GM12878 (cell line): ENCODE measurements around the gene ALS2. TPM values are rescaled to one million over a fixed set of nuclear protein-coding genes. Genes with fewer than 3 reads are reported as not detected.

Experiments
- ATAC-seq: fragments of 200-7000 bp; cut with Tn5 transposase; 3 replicates; pipeline ENCODE4 v1.9.1; 2020; ENCODE audit warnings: mild to moderate bottlenecking, moderate library complexity
- BruUV-seq: library from RNA; stranded (reverse); fragments of 400-500 nt; replicated peaks from 2 replicates; lab custom pipeline; 2021; lab: Mats Ljungman, UMichigan
- CTCF ChIA-PET: fragments of 300-600 bp; sonication (Branson Sonifier 250); formaldehyde crosslinking; extraction: SDS; loops from one replicate; lab custom pipeline; 2021; ENCODE audit warnings: inconsistent platforms; lab: Yijun Ruan, JAX
- POLR2A ChIA-PET: fragments of 350-600 bp; formaldehyde crosslinking; extraction: SDS; loops from one replicate; lab custom pipeline; 2021; ENCODE audit warnings: inconsistent platforms; lab: Charles Lee
- RAD21 ChIA-PET: fragments of 300-600 bp; sonication (Branson Sonifier 250); formaldehyde crosslinking; loops from one replicate; lab custom pipeline; 2023; ENCODE audit warnings: antibody characterized with exemption; ENCODE audit not compliant: unreplicated experiment; lab: Charles Lee
- SMC1A ChIA-PET: fragments of 300-600 bp; sonication (Branson Sonifier 250); formaldehyde crosslinking; loops from one replicate; lab custom pipeline; 2023; ENCODE audit not compliant: unreplicated experiment, uncharacterized antibody; lab: Charles Lee
- DNase-seq: peaks from one replicate; pipeline ENCODE4 v3.0.0-alpha.2; 2011; ENCODE audit warnings: low read depth, low spot score
- FAIRE-seq: peaks from 3 replicates; lab custom pipeline; 2011; peaks lifted over from hg19 to GRCh38; lab: Jason Lieb, UNC
- H2AFZ ChIP-seq: 2 replicates; pipeline ENCODE4 v1.6.0; 2011; ENCODE audit warnings: low read depth, low read length, control low read depth; ENCODE audit not compliant: control insufficient read depth
- H3K27ac ChIP-seq: 2 replicates; pipeline ENCODE4 v1.5.1; 2011; ENCODE audit warnings: control low read depth; ENCODE audit not compliant: control insufficient read depth, insufficient read depth
- H3K27me3 ChIP-seq, 2 experiments: replicated peaks in 1 of 2; 2 replicates each; pipeline versions ENCODE4 v1.6.0 to v1.6.1; 2011; ENCODE audit warnings: low read length in 1 of 2; ENCODE audit not compliant: control insufficient read depth in 2 of 2, insufficient read depth in 2 of 2
- H3K36me3 ChIP-seq, 2 experiments: 2 replicates each; pipeline ENCODE4 v1.5.1; 2011; ENCODE audit warnings: low read length in 1 of 2; ENCODE audit not compliant: control insufficient read depth in 2 of 2, insufficient read depth in 2 of 2
- H3K4me1 ChIP-seq: 2 replicates; pipeline ENCODE4 v1.6.1; 2011; ENCODE audit warnings: mild to moderate bottlenecking, low read length, moderate library complexity, mixed read lengths; ENCODE audit not compliant: control insufficient read depth, insufficient read depth
- H3K4me2 ChIP-seq: 2 replicates; pipeline ENCODE4 v1.6.0; 2011; ENCODE audit warnings: control low read depth; ENCODE audit not compliant: control insufficient read depth, insufficient read depth
- H3K4me3 ChIP-seq: fragments of 200-600 bp; sonication (generic); 2 replicates; pipeline ENCODE4 v1.5.1; 2016
- H3K79me2 ChIP-seq: 2 replicates; pipeline ENCODE4 v1.6.0; 2011; ENCODE audit warnings: low read length; ENCODE audit not compliant: control insufficient read depth, insufficient read depth
- H3K9ac ChIP-seq: 2 replicates; pipeline ENCODE4 v1.8.0; 2011; ENCODE audit warnings: low read length, control low read depth, mixed read lengths; ENCODE audit not compliant: control insufficient read depth, insufficient read depth
- H3K9me3 ChIP-seq: replicated peaks from 3 replicates; pipeline ENCODE4 v1.5.1; 2011; ENCODE audit warnings: mild to moderate bottlenecking, low read length; ENCODE audit not compliant: control insufficient read depth, insufficient read depth
- H4K20me1 ChIP-seq: 2 replicates; pipeline ENCODE4 v1.6.0; 2011; ENCODE audit not compliant: control insufficient read depth, insufficient read depth
- BCLAF1 ChIP-seq: fragments of 450-650 bp; IDR thresholded peaks from 2 replicates; pipeline ENCODE4 v1.6.1; 2017; ENCODE audit warnings: antibody characterized with exemption, mild to moderate bottlenecking, moderate library complexity
- CHD2 ChIP-seq: IDR thresholded peaks from 2 replicates; pipeline ENCODE4 v1.6.1; 2011; ENCODE audit warnings: low read depth, low read length, improper control_type of control experiment, borderline replicate concordance
- CREB1 ChIP-seq: IDR thresholded peaks from 2 replicates; pipeline ENCODE4 v1.6.1; 2012; ENCODE audit warnings: low read depth, mild to moderate bottlenecking, inconsistent platforms
- CUX1 ChIP-seq: IDR thresholded peaks from 2 replicates; pipeline ENCODE4 v1.6.1; 2012; ENCODE audit warnings: improper control_type of control experiment, low read depth, low read length; ENCODE audit not compliant: insufficient replicate concordance
- EED ChIP-seq: sonication (generic); IDR thresholded peaks from 2 replicates; pipeline ENCODE4 v1.6.1; 2016; ENCODE audit warnings: antibody characterized with exemption, low read depth
- FOXK2 ChIP-seq: fragments of 450-650 bp; IDR thresholded peaks from 2 replicates; pipeline ENCODE4 v1.6.1; 2017; ENCODE audit warnings: mild to moderate bottlenecking, moderate library complexity
- HDAC2 ChIP-seq: fragments of 200-600 bp; sonication (generic); IDR thresholded peaks from 2 replicates; pipeline ENCODE4 v1.6.1; 2017
- JUND ChIP-seq: IDR thresholded peaks from 2 replicates; pipeline ENCODE4 v1.6.1; 2012; ENCODE audit warnings: low read depth, mild to moderate bottlenecking, low read length, improper control_type of control experiment, moderate library complexity
- KDM1A ChIP-seq: fragments of 200-600 bp; sonication (generic); IDR thresholded peaks from 2 replicates; pipeline ENCODE4 v1.6.1; 2016; ENCODE audit warnings: borderline replicate concordance
- NFXL1 ChIP-seq: fragments of 450-650 bp; IDR thresholded peaks from 2 replicates; pipeline ENCODE4 v1.6.1; 2017; ENCODE audit warnings: antibody characterized with exemption, mild to moderate bottlenecking, borderline replicate concordance
- NR2F1 ChIP-seq: fragments of 450-650 bp; conservative IDR thresholded peaks from 2 replicates; pipeline ENCODE4 v1.6.1; 2017; ENCODE audit warnings: mild to moderate bottlenecking
- RAD51 ChIP-seq: fragments of 450-650 bp; IDR thresholded peaks from 2 replicates; pipeline ENCODE4 v1.6.1; 2016; ENCODE audit warnings: moderate library complexity, mild to moderate bottlenecking, inconsistent platforms
- SIN3A ChIP-seq: IDR thresholded peaks from 2 replicates; pipeline ENCODE4 v1.6.1; 2012; ENCODE audit warnings: low read depth, low read length, improper control_type of control experiment
- SMARCA5 ChIP-seq: fragments of 450-650 bp; IDR thresholded peaks from 2 replicates; pipeline ENCODE4 v1.6.1; 2017; ENCODE audit warnings: mild to moderate bottlenecking
- TBL1XR1 ChIP-seq: IDR thresholded peaks from 2 replicates; pipeline ENCODE4 v1.6.1; 2012; ENCODE audit warnings: low read depth, low read length, improper control_type of control experiment
- TCF3 ChIP-seq: IDR thresholded peaks from 2 replicates; pipeline ENCODE4 v1.6.1; 2012; ENCODE audit warnings: low read depth, mild to moderate bottlenecking, low read length, borderline replicate concordance; ENCODE audit not compliant: insufficient read depth
- ZSCAN29 ChIP-seq: fragments of 450-650 bp; IDR thresholded peaks from 2 replicates; pipeline ENCODE4 v1.6.1; 2017; ENCODE audit warnings: mild to moderate bottlenecking, moderate library complexity
- WGBS: methylation state at CpG from one replicate; pipeline ENCODE4 v1.1.6; 2016; ENCODE audit warnings: low lambda C conversion rate; ENCODE audit not compliant: insufficient replicate concordance, insufficient coverage; ENCODE audit errors: missing lambda C conversion rate; 5-methylcytosine and 5-hydroxymethylcytosine counted together
- in situ Hi-C: fragments of 300-500 bp; cut with MboI; formaldehyde crosslinking; loops from 9 replicates; pipeline ENCODE4 v1.14.3; 2018; ENCODE audit warnings: mixed read lengths
- intact Hi-C: fragments of 100-400 bp; cut with micrococcal nuclease; formaldehyde crosslinking; loops from one replicate; pipeline ENCODE4 v1.14.2; 2022; ENCODE audit not compliant: unreplicated experiment
- polyA plus RNA-seq, 11 experiments: library from polyadenylated mRNA; depleted of rRNA in 4 of 11; unstranded in 6 of 11; stranded (reverse) in 5 of 11; fragments of >200 nt; fragmentation: Nextera tagmentation in 4 of 11; fragmentation: Illumina TruSeq in 1 of 11; extraction: Ambion mirVana in 4 of 11; extraction: Trizol in 1 of 11; gene quantifications; 1 replicate in 1 of 11; 2 replicates in 10 of 11; pipeline versions ENCODE4 v1.2.1 to v1.2.3, GENCODE V29; 2011 to 2016; ENCODE audit warnings: inconsistent platforms in 2 of 11, missing spikeins in 2 of 11, low read depth in 1 of 11
- total RNA-seq, 4 experiments: library from RNA; depleted of rRNA in 3 of 4; stranded (reverse); fragments of >200 nt in 3 of 4; fragmentation: Illumina TruSeq in 1 of 4; extraction: Trizol in 1 of 4; gene quantifications; 2 replicates each; pipeline versions ENCODE4 v1.2.1 to v1.2.3, GENCODE V29; 2013 to 2021

The ALS2 gene
- total and polyA plus RNA-seq, 10 of the 15 experiments (the other 5 are each of a cell fraction or from before 2014, with no cell fraction given): 2.4 to 10.4 (median 7.7) TPM

GRCh38 chr2:201798252-201798913, 17.6 kb upstream of the ALS2 start:
- H3K4me1 ChIP-seq: no peaks in the 10 kb centered on the region
- no peak overlapping the region for H3K27ac ChIP-seq
- 38% methylated on average over 7 of the region's 7 CpGs for WGBS
- ATAC-seq (no peak), DNase-seq (no peak), FAIRE-seq (no peak)
- no peaks in the 10 kb centered on the region for H4K20me1 ChIP-seq
- no TSS peak for BruUV-seq
- no peaks in the 10 kb centered on the region for H3K79me2 ChIP-seq
- RAD21 ChIA-PET: interaction anchor here (1.0 kb wide), 1 partner anchor 62 kb away, joined by 3 read pairs; no protein-coding TSS in a partner anchor
- H2AFZ ChIP-seq: no peak overlapping the region
- in situ Hi-C loops: no loop called here
- POLR2A ChIA-PET: no interaction called here
- no peak overlapping the region for H3K9ac ChIP-seq
- no peaks in the 10 kb centered on the region for H3K36me3 ChIP-seq
- CTCF ChIA-PET: interaction anchor here (0.7 kb wide), 1 partner anchor 166 kb away, joined by 4 read pairs; no protein-coding TSS in a partner anchor
- H3K4me3 ChIP-seq: no peak overlapping the region
- TF ChIP-seq CUX1 (no peak), ZSCAN29 (no peak), CREB1 (no peak), KDM1A (no peak), SMARCA5 (no peak), FOXK2 (no peak), HDAC2 (no peak), BCLAF1 (no peak), NFXL1 (no peak), RAD51 (no peak), TBL1XR1 (no peak), SIN3A (no peak), JUND (no peak), EED (no peak), CHD2 (no peak), TCF3 (no peak), NR2F1 (no peak)
- intact Hi-C loops: loop anchor here (5.0 kb wide), 2 partner anchors 59 to 264 kb away; no protein-coding TSS in a partner anchor
- H3K4me2 ChIP-seq: no peak overlapping the region
- SMC1A ChIA-PET: no interaction called here
- no peaks in the 10 kb centered on the region for H3K27me3 ChIP-seq
- H3K9me3 ChIP-seq: no peaks in the 10 kb centered on the region
